RWPE2 (cell line): ENCODE data around the gene JMJD8.
"Not testable (repeated sequence)": the region's sequence is repeated elsewhere in the genome, so short reads cannot be mapped to it uniquely, and the experiment has no call there.

Experiments used
- ATAC-seq: fragments of 200-7000 bp; cut with Tn5 transposase; 3 replicates; pipeline ENCODE4 v1.9.1; 2021; ENCODE audit warnings: low read depth
- DNase-seq: peaks from one replicate; pipeline ENCODE4 v3.0.0-alpha.2; 2020; ENCODE audit warnings: low spot score
- H3K27ac ChIP-seq: fragments of 450-650 bp; 2 replicates; pipeline ENCODE4 v1.5.1; 2017; ENCODE audit warnings: mild to moderate bottlenecking; ENCODE audit not compliant: poor library complexity, severe bottlenecking
- H3K27me3 ChIP-seq: fragments of 250-450 bp; sonication (Bioruptor Pico); 2 replicates; pipeline ENCODE4 v1.5.1; 2021; ENCODE audit warnings: mild to moderate bottlenecking, moderate library complexity; ENCODE audit not compliant: insufficient read depth, poor library complexity, severe bottlenecking
- H3K36me3 ChIP-seq: fragments of 250-450 bp; sonication (Bioruptor Pico); 2 replicates; pipeline ENCODE4 v1.5.1; 2020; ENCODE audit warnings: low read depth, mild to moderate bottlenecking, moderate library complexity
- H3K4me1 ChIP-seq: fragments of 250-450 bp; sonication (Bioruptor Pico); 2 replicates; pipeline ENCODE4 v1.5.1; 2021; ENCODE audit warnings: mild to moderate bottlenecking, moderate library complexity; ENCODE audit not compliant: insufficient read depth, poor library complexity, severe bottlenecking
- H3K4me3 ChIP-seq: fragments of 250-450 bp; sonication (Bioruptor Pico); 2 replicates; pipeline ENCODE4 v1.5.1; 2021; ENCODE audit warnings: mild to moderate bottlenecking, moderate library complexity; ENCODE audit not compliant: severe bottlenecking
- H3K9me3 ChIP-seq: fragments of 250-450 bp; sonication (Bioruptor Pico); 2 replicates; pipeline ENCODE4 v1.5.1; 2021; ENCODE audit warnings: mild to moderate bottlenecking, moderate library complexity; ENCODE audit not compliant: severe bottlenecking
- TF ChIP-seq, protein P1 (sequence below): fragments of 450-650 bp; IDR thresholded peaks from one replicate; pipeline ENCODE4 v1.5.1; 2017; ENCODE audit warnings: mild to moderate bottlenecking, moderate library complexity; ENCODE audit not compliant: poor library complexity, severe bottlenecking

Gene JMJD8

DNA sequence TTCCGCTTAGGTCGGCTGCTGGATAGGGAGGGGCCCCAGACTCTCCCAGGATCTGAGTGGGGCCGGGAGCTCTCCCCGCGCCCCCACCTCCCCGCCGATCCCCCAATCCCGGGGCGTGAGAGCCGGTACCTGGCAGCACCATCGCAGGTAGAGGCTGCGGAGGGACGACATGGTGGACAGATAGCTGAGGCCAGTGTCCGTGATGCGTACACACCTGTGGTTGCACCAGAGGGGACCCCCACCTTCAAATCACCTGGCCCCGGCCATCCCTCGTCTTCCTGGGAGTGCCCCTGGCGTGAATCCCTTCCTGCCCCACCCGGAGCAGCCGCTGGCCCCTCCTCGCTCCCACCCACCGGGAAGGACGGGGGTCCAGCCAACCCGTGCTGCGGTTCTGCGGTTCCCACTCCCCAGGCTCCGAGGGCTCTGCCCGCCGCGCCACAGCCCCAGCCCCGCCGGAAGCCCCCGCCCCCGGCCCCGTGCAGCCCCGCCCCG is 10.8 kb upstream of the JMJD8 start:
- H3K27ac ChIP-seq: peak overlapping the region; percentile 48
- peak overlapping the region; percentile 37 for H3K4me3 ChIP-seq
- H3K27me3 ChIP-seq: no peaks in the 10 kb centered on the region
- H3K4me1 ChIP-seq: no peaks in the 10 kb centered on the region
- ATAC-seq (no peak), DNase-seq (no peak)
- TF ChIP-seq, protein P1, sequence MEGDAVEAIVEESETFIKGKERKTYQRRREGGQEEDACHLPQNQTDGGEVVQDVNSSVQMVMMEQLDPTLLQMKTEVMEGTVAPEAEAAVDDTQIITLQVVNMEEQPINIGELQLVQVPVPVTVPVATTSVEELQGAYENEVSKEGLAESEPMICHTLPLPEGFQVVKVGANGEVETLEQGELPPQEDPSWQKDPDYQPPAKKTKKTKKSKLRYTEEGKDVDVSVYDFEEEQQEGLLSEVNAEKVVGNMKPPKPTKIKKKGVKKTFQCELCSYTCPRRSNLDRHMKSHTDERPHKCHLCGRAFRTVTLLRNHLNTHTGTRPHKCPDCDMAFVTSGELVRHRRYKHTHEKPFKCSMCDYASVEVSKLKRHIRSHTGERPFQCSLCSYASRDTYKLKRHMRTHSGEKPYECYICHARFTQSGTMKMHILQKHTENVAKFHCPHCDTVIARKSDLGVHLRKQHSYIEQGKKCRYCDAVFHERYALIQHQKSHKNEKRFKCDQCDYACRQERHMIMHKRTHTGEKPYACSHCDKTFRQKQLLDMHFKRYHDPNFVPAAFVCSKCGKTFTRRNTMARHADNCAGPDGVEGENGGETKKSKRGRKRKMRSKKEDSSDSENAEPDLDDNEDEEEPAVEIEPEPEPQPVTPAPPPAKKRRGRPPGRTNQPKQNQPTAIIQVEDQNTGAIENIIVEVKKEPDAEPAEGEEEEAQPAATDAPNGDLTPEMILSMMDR: no peak
- no peaks in the 10 kb centered on the region for H3K36me3 ChIP-seq
- H3K9me3 ChIP-seq: no peaks in the 10 kb centered on the region

DNA sequence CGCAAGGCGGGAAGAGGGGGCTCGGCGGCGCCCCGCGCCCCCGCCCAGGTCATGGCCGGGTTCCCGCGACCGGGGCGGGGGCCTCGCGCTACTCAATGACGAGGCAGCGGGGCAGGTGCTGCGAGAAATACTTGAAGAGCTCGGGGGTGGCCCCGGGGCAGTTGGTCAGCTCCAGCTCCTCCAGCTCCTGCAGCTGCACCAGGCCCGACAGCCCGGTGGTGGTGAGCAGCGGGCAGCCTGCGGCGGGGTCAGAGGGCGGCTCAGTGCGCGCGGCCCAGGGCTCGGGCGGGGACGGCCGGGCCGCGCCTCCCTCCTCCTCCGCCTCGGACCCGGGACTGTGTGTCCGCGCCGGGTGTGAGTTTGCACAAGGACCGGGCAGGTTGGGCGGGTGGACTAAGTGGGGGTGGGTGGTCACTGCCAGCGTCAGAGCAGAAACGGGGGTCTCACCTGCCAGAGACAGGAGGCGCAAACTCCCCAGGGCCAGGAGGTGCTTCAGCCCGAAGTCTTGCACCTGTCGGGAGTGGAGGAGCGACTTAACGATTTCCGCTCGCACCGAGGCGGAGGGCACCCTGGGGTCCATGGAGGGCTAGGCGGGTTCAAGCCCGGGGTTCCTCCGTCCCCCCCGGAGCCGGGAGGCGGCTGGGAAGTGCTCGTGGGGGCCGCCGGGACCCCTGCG is 10.2 kb upstream of the JMJD8 start:
- DNase-seq (no peak), ATAC-seq (no peak)
- H3K9me3 ChIP-seq: no peaks in the 10 kb centered on the region
- peak overlapping the region; percentile 48 for H3K27ac ChIP-seq
- H3K4me3 ChIP-seq: peak overlapping the region; percentile 37
- H3K4me1 ChIP-seq: peaks cover 3% of the 10 kb centered on the region
- no peaks in the 10 kb centered on the region for H3K27me3 ChIP-seq
- H3K36me3 ChIP-seq: no peaks in the 10 kb centered on the region
- TF ChIP-seq, protein P1: no peak

DNA sequence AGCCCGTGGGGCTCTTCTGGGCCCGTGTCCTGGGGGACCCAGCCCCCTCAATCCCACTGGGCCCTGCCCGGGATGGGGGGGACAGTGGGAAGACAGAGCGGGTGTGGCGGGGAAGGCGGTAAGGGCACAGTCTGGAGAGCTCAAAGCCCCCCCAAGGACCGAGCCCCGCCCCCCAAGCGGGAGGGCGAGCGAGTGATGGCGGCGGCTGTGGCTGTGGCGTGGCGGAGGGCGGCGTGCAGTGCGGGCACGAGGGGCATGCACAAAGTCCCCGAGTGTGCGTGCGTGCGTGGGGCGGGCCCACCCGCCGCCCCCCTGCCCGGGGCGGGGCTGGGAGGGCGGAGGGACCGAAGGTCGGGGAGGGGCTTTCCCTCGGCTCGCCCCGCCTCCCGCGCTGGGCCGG is 9.6 kb upstream of the JMJD8 start:
- TF ChIP-seq, protein P1: no peak
- H3K4me1 ChIP-seq: peaks cover 5% of the 10 kb centered on the region
- no peaks in the 10 kb centered on the region for H3K9me3 ChIP-seq
- DNase-seq (no peak), ATAC-seq (no peak)
- no peaks in the 10 kb centered on the region for H3K36me3 ChIP-seq
- no peak overlapping the region for H3K4me3 ChIP-seq
- no peak overlapping the region for H3K27ac ChIP-seq
- H3K27me3 ChIP-seq: no peaks in the 10 kb centered on the region

DNA sequence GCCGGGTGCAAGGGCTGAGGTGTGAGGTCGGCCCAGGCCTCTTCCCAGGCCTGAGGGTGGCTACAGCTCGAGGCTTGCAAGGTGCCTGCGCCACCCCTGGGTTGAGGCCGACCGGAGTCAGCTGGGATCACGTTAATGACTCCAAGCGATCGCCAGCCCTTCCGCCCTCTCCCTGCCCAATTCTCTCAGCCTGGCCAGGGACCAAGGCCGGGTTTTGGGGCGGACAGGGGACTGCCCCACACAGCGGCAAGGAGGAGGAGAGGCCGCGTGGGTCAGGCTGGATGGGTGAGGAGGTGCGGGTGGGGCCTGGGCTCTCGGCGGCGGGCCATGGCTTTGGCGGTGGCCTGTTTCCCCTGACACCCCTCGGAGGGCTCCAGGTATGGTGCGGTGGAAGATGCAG is 9.2 kb upstream of the JMJD8 start:
- H3K27ac ChIP-seq: no peak overlapping the region
- peaks cover 5% of the 10 kb centered on the region for H3K4me1 ChIP-seq
- DNase-seq (no peak), ATAC-seq (no peak)
- H3K9me3 ChIP-seq: no peaks in the 10 kb centered on the region
- no peak overlapping the region for H3K4me3 ChIP-seq
- TF ChIP-seq, protein P1: no peak
- no peaks in the 10 kb centered on the region for H3K36me3 ChIP-seq
- no peaks in the 10 kb centered on the region for H3K27me3 ChIP-seq

DNA sequence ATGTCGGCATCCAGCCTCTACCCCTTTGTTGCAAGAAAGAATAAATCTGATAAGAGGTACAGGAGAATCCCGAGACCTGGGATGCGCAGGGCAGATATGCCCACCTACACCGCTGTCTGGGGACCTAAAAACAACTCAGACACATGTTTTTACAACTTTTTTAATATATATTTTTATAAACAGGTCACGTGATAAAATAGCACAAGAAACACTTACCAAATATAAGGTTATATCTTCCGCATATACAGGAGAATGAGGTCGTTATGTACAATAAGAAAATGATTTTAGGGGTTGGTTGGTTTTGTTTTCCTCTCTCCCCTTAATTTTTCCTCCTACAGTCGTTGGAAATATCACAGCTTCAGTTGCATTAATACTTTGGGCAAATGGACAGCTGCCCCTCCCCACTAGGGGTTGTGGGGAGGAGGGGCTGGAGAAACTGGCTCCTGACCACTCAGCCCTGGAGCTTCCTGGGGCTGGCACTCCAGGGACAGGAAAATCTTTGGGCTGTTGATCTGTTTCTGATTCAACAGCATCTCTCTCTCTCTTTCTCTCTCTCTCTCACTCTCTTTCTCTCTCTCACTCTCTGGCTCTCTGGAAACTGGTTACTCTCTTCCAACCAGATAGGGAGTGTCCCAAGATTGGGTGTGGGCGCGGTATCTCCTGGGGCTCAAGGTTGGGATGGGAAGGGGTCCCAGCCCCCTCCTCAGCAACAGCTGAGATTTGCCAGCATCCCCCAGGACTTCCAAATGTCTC is 8.4 kb upstream of the JMJD8 start:
- TF ChIP-seq, protein P1: no peak
- Histone ChIP-seq H3K9me3 (no peaks in the 10 kb centered on the region), H3K36me3 (no peaks in the 10 kb centered on the region), H3K4me1 (peaks cover 5% of the 10 kb centered on the region), H3K4me3 (no peak overlapping the region), H3K27ac (no peak overlapping the region), H3K27me3 (no peaks in the 10 kb centered on the region)
- DNase-seq (no peak), ATAC-seq (no peak)

DNA sequence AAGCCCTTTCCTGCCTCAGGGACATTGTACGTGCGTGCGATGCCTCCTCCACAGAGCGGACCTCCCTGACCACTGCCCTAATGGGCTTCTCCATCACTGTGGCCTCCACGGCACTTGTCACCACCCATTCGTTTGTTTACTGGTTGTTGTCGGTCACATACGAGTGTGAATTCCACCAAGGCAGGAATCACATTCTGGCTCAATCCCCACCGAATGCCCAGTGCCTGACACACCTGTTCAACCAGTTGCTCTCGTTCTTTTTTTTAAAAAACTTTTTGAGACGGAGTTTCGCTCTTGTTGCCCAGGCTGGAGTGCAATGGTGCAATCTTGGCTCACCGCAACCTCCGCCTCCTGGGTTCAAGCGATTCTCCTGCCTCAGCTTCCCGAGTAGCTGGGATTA is 7.1 kb upstream of the JMJD8 start:
- not testable (repeated sequence) for H3K27ac ChIP-seq, H3K9me3 ChIP-seq, ATAC-seq, DNase-seq, H3K27me3 ChIP-seq, H3K4me3 ChIP-seq, H3K36me3 ChIP-seq, H3K4me1 ChIP-seq
